ENCODE measurements around the gene EVA1A.

GRCh38 chr2:75605770-75606529 lies 45.2 kb upstream of the EVA1A start:
- TF ChIP-seq CTCF (IDR thresholded peaks at IDR 0.05; ENCODE audit: low read depth, low read length, poor library complexity, severe bottlenecking) (no peak), EZH2phosphoT487 (IDR thresholded peaks at IDR 0.05; ENCODE audit: borderline replicate concordance, low read length) (no peak)

All from DOHH2 (cell line).